HEK293 (cell line): ENCODE results near the gene SWT1.

Experiments
- GLIS1 ChIP-seq: fragments of 450-650 bp; formaldehyde crosslinking; IDR thresholded peaks from 2 replicates; pipeline ENCODE4 v1.5.1; 2016; ENCODE audit warnings: missing biosample characterization, missing genetic modification characterization
- HIC1 ChIP-seq: fragments of 450-650 bp; formaldehyde crosslinking; IDR thresholded peaks from 2 replicates; pipeline ENCODE4 v1.5.1; 2016; ENCODE audit warnings: missing biosample characterization, missing genetic modification characterization
- INSM2 ChIP-seq: fragments of 450-650 bp; formaldehyde crosslinking; IDR thresholded peaks from 2 replicates; pipeline ENCODE4 v1.5.1; 2016; ENCODE audit warnings: missing biosample characterization, missing genetic modification characterization
- KLF1 ChIP-seq: fragments of 450-650 bp; formaldehyde crosslinking; IDR thresholded peaks from 2 replicates; pipeline ENCODE4 v1.5.1; 2016; ENCODE audit warnings: missing biosample characterization, missing genetic modification characterization
- KLF16 ChIP-seq: fragments of 450-650 bp; formaldehyde crosslinking; IDR thresholded peaks from 2 replicates; pipeline ENCODE4 v1.5.1; 2017; ENCODE audit warnings: missing biosample characterization, missing genetic modification characterization
- OSR2 ChIP-seq: fragments of 450-650 bp; formaldehyde crosslinking; IDR thresholded peaks from 2 replicates; pipeline ENCODE4 v1.5.1; 2016; ENCODE audit warnings: missing biosample characterization, missing genetic modification characterization
- SP7 ChIP-seq: fragments of 450-650 bp; formaldehyde crosslinking; IDR thresholded peaks from 2 replicates; pipeline ENCODE4 v1.5.1; 2016; ENCODE audit warnings: missing biosample characterization, missing genetic modification characterization
- YY1 ChIP-seq: fragments of 450-650 bp; formaldehyde crosslinking; IDR thresholded peaks from 2 replicates; pipeline ENCODE4 v1.5.1; 2018; ENCODE audit warnings: missing biosample characterization, missing genetic modification characterization
- ZBTB48 ChIP-seq: fragments of 450-650 bp; formaldehyde crosslinking; IDR thresholded peaks from 2 replicates; pipeline ENCODE4 v1.5.1; 2016; ENCODE audit warnings: missing biosample characterization, missing genetic modification characterization
- ZFP3 ChIP-seq: fragments of 450-650 bp; formaldehyde crosslinking; IDR thresholded peaks from 2 replicates; pipeline ENCODE4 v1.5.1; 2016; ENCODE audit warnings: low read depth, missing biosample characterization, missing genetic modification characterization
- ZFP37 ChIP-seq: fragments of 450-650 bp; formaldehyde crosslinking; IDR thresholded peaks from 2 replicates; pipeline ENCODE4 v1.5.1; 2016; ENCODE audit warnings: missing biosample characterization, missing genetic modification characterization
- ZIC2 ChIP-seq: fragments of 450-650 bp; formaldehyde crosslinking; IDR thresholded peaks from 2 replicates; pipeline ENCODE4 v1.5.1; 2016; ENCODE audit warnings: missing biosample characterization, missing genetic modification characterization
- ZNF112 ChIP-seq: fragments of 450-650 bp; formaldehyde crosslinking; IDR thresholded peaks from 2 replicates; pipeline ENCODE4 v1.5.0; 2017; ENCODE audit warnings: missing biosample characterization, missing genetic modification characterization
- ZNF155 ChIP-seq: fragments of 450-650 bp; formaldehyde crosslinking; IDR thresholded peaks from 2 replicates; pipeline ENCODE4 v1.5.1; 2016; ENCODE audit warnings: missing biosample characterization, missing genetic modification characterization
- ZNF16 ChIP-seq: fragments of 450-650 bp; formaldehyde crosslinking; IDR thresholded peaks from 2 replicates; pipeline ENCODE4 v1.5.1; 2016; ENCODE audit warnings: low read depth, missing biosample characterization, missing genetic modification characterization
- ZNF184 ChIP-seq: fragments of 450-650 bp; IDR thresholded peaks from 2 replicates; pipeline ENCODE4 v1.5.1; 2018; ENCODE audit warnings: missing biosample characterization, mild to moderate bottlenecking, missing genetic modification characterization
- ZNF214 ChIP-seq: fragments of 450-650 bp; formaldehyde crosslinking; IDR thresholded peaks from 2 replicates; pipeline ENCODE4 v1.5.1; 2017; ENCODE audit warnings: missing biosample characterization, mild to moderate bottlenecking, missing genetic modification characterization, borderline replicate concordance
- ZNF366 ChIP-seq: fragments of 450-650 bp; formaldehyde crosslinking; conservative IDR thresholded peaks from 2 replicates; pipeline ENCODE4 v1.5.1; 2016; ENCODE audit warnings: missing biosample characterization, missing genetic modification characterization
- ZNF394 ChIP-seq: fragments of 450-650 bp; formaldehyde crosslinking; IDR thresholded peaks from 2 replicates; pipeline ENCODE4 v1.5.1; 2016; ENCODE audit warnings: missing biosample characterization, missing genetic modification characterization, mild to moderate bottlenecking, moderate library complexity, borderline replicate concordance
- ZNF544 ChIP-seq: fragments of 450-650 bp; formaldehyde crosslinking; IDR thresholded peaks from 2 replicates; pipeline ENCODE4 v1.5.0; 2017; ENCODE audit warnings: missing biosample characterization, missing genetic modification characterization
- ZNF629 ChIP-seq: fragments of 450-650 bp; formaldehyde crosslinking; IDR thresholded peaks from 2 replicates; pipeline ENCODE4 v1.5.1; 2017; ENCODE audit warnings: missing biosample characterization, missing genetic modification characterization
- ZNF645 ChIP-seq: fragments of 450-650 bp; formaldehyde crosslinking; IDR thresholded peaks from 2 replicates; pipeline ENCODE4; 2016; ENCODE audit warnings: missing biosample characterization, missing genetic modification characterization
- ZNF660 ChIP-seq: fragments of 450-650 bp; IDR thresholded peaks from 2 replicates; pipeline ENCODE4 v1.5.1; 2018; ENCODE audit warnings: missing biosample characterization, mild to moderate bottlenecking, missing genetic modification characterization
- ZNF768 ChIP-seq: fragments of 450-650 bp; formaldehyde crosslinking; IDR thresholded peaks from 2 replicates; pipeline ENCODE4 v1.5.1; 2018; ENCODE audit warnings: missing biosample characterization, mild to moderate bottlenecking, missing genetic modification characterization
- ZSCAN16 ChIP-seq: fragments of 450-650 bp; formaldehyde crosslinking; IDR thresholded peaks from 2 replicates; pipeline ENCODE4 v1.5.1; 2016; ENCODE audit warnings: missing biosample characterization, missing genetic modification characterization
- TF ChIP-seq, protein P1 (sequence below): fragments of 450-650 bp; formaldehyde crosslinking; optimal IDR thresholded peaks from 2 replicates; pipeline ENCODE3; 2016; ENCODE audit warnings: missing biosample characterization, mild to moderate bottlenecking, missing genetic modification characterization
- TF ChIP-seq, protein P2 (sequence below): fragments of 450-650 bp; formaldehyde crosslinking; IDR thresholded peaks from 2 replicates; pipeline ENCODE4 v1.5.1; 2016; ENCODE audit warnings: missing biosample characterization, missing genetic modification characterization
- TF ChIP-seq, protein P3 (sequence below): fragments of 450-650 bp; formaldehyde crosslinking; IDR thresholded peaks from 2 replicates; pipeline ENCODE4 v1.5.1; 2016; ENCODE audit warnings: missing biosample characterization, missing genetic modification characterization
- TF ChIP-seq, protein P4 (sequence below): fragments of 450-650 bp; formaldehyde crosslinking; IDR thresholded peaks from 2 replicates; pipeline ENCODE4 v1.5.1; 2016; ENCODE audit warnings: missing biosample characterization, missing genetic modification characterization

Gene SWT1

DNA sequence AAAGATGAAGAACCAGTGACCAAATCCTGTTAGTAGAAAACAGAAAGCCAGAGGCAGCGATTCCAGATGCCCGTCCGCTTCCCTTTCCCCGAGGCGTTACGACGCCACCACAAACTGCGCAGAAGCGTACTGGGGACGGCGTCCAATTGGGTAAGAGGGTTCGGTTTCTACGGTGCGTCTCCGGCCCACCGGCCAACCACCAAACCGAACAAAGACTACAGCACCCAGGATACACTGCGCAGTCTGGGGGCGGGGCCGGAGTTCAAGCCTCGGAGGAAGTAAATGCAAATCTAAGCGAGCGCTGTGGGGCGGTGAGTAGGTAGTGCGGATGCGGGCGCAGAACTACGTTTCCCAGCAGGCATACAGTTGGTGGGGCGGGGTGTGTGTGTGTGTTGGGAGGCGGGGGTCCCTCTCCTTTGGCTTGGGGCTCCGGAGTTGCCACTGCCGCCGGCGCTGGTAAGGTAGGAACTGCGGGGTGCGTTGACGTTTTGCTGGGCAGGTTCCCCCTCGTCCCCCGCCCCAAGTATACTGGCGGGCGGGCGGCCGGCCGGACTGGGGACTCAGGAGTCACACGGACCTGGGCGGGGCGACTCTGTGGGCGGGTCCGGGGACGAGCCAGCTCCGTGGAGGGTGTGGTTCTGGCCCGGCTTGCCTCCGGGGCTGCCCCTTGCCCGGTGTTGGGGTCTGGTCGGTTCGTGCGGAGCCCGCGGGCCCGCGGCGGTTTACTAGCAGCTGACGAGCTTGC is at the start of gene SWT1, which contains the start of gene TRMT1L (continued):
- TF ChIP-seq ZNF112 (tag by site-specific recombination) (no peak), ZNF366 (no peak), INSM2 (tag by site-specific recombination) (no peak), ZNF214 (tag by site-specific recombination) (no peak), ZNF629 (tag by site-specific recombination) (peak; percentile 55; the same call in 1 of the 2 replicates), ZNF768 (tag by site-specific recombination) (no peak), HIC1 (tag by site-specific recombination) (peak; percentile 81), ZBTB48 (tag by site-specific recombination) (no peak), KLF1 (tag by site-specific recombination) (peak; percentile 94), YY1 (no peak), ZIC2 (tag by site-specific recombination) (peak; percentile 37; the same call in 1 of the 2 replicates), ZNF394 (tag by site-specific recombination) (no peak), OSR2 (tag by site-specific recombination) (no peak), ZFP37 (tag by site-specific recombination) (no peak), GLIS1 (tag by site-specific recombination) (peak; percentile 62; the same call in 1 of the 2 replicates), ZNF16 (tag by site-specific recombination) (no peak), KLF16 (tag by site-specific recombination) (peak; percentile 95), ZNF155 (tag by site-specific recombination) (no peak), ZSCAN16 (tag by site-specific recombination) (no peak), ZFP3 (tag by site-specific recombination) (no peak), SP7 (tag by site-specific recombination) (peak; percentile 48), ZNF645 (no peak), ZNF544 (tag by site-specific recombination) (no peak), ZNF660 (tag by site-specific recombination) (no peak; the same call in 1 of the 2 replicates), ZNF184 (tag by site-specific recombination) (no peak)
- TF ChIP-seq, protein P1, sequence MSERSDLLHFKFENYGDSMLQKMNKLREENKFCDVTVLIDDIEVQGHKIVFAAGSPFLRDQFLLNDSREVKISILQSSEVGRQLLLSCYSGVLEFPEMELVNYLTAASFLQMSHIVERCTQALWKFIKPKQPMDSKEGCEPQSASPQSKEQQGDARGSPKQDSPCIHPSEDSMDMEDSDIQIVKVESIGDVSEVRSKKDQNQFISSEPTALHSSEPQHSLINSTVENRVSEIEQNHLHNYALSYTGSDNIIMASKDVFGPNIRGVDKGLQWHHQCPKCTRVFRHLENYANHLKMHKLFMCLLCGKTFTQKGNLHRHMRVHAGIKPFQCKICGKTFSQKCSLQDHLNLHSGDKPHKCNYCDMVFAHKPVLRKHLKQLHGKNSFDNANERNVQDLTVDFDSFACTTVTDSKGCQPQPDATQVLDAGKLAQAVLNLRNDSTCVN (tag by site-specific recombination) = peak; percentile 42
- TF ChIP-seq, protein P2, sequence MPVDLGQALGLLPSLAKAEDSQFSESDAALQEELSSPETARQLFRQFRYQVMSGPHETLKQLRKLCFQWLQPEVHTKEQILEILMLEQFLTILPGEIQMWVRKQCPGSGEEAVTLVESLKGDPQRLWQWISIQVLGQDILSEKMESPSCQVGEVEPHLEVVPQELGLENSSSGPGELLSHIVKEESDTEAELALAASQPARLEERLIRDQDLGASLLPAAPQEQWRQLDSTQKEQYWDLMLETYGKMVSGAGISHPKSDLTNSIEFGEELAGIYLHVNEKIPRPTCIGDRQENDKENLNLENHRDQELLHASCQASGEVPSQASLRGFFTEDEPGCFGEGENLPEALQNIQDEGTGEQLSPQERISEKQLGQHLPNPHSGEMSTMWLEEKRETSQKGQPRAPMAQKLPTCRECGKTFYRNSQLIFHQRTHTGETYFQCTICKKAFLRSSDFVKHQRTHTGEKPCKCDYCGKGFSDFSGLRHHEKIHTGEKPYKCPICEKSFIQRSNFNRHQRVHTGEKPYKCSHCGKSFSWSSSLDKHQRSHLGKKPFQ (tag by site-specific recombination) = no peak
- TF ChIP-seq, protein P3, sequence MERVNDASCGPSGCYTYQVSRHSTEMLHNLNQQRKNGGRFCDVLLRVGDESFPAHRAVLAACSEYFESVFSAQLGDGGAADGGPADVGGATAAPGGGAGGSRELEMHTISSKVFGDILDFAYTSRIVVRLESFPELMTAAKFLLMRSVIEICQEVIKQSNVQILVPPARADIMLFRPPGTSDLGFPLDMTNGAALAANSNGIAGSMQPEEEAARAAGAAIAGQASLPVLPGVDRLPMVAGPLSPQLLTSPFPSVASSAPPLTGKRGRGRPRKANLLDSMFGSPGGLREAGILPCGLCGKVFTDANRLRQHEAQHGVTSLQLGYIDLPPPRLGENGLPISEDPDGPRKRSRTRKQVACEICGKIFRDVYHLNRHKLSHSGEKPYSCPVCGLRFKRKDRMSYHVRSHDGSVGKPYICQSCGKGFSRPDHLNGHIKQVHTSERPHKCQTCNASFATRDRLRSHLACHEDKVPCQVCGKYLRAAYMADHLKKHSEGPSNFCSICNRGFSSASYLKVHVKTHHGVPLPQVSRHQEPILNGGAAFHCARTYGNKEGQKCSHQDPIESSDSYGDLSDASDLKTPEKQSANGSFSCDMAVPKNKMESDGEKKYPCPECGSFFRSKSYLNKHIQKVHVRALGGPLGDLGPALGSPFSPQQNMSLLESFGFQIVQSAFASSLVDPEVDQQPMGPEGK (tag by site-specific recombination) = peak; percentile 98
- TF ChIP-seq, protein P4, sequence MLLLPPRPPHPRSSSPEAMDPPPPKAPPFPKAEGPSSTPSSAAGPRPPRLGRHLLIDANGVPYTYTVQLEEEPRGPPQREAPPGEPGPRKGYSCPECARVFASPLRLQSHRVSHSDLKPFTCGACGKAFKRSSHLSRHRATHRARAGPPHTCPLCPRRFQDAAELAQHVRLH (tag by site-specific recombination) = peak; percentile 18; the same call in 1 of the 2 replicates
